A549 (cell line): ENCODE data around the gene PLSCR2. TPM values are rescaled to one million over a fixed set of nuclear protein-coding genes. Genes with fewer than 3 reads are reported as not detected.
"Not testable (repeated sequence)": the region's sequence is repeated elsewhere in the genome, so short reads cannot be mapped to it uniquely, and the experiment has no call there.

Source experiments
- ATAC-seq, 2 experiments: fragments of 200-7000 bp in 1 of 2; fragments of >200 bp in 1 of 2; cut with Nextera tagmentation in 1 of 2; cut with Tn5 transposase in 1 of 2; 3 replicates each; pipeline versions ENCODE4 v1.8.0 to v1.9.1; 2018 to 2020; ENCODE audit warnings: mild to moderate bottlenecking in 1 of 2, moderate library complexity in 1 of 2
- CTCF ChIA-PET: fragments of 300-600 bp; sonication (Branson Sonifier 250); formaldehyde crosslinking; extraction: SDS; loops from one replicate; lab custom pipeline; 2021; ENCODE audit warnings: antibody characterized with exemption, inconsistent platforms; lab: Yijun Ruan, JAX
- POLR2A ChIA-PET: fragments of 350-600 bp; formaldehyde crosslinking; extraction: SDS; loops from one replicate; lab custom pipeline; 2021; ENCODE audit warnings: antibody characterized with exemption, inconsistent platforms; lab: Yijun Ruan, JAX
- DNase-seq, 2 experiments: peaks; one replicate each; pipeline versions ENCODE4 v3.0.0 to v3.0.0-alpha.2; 2011 to 2016; ENCODE audit warnings: low read depth in 1 of 2, low spot score in 1 of 2
- FAIRE-seq: peaks from 2 replicates; lab custom pipeline; 2011; peaks lifted over from hg19 to GRCh38; lab: Jason Lieb, UNC
- H3K27ac ChIP-seq, 2 experiments: fragments of >200 bp; sonication (Bioruptor Twin); formaldehyde crosslinking; 3 replicates each; pipeline ENCODE4 v1.5.1; 2016 to 2017
- H3K4me1 ChIP-seq: fragments of >200 bp; sonication (Bioruptor Twin); formaldehyde crosslinking; 3 replicates; pipeline ENCODE4 v1.6.1; 2016
- H3K4me2 ChIP-seq: fragments of >200 bp; sonication (Bioruptor Twin); formaldehyde crosslinking; 3 replicates; pipeline ENCODE4 v1.6.1; 2016
- H3K4me3 ChIP-seq: fragments of >200 bp; sonication (Bioruptor Twin); formaldehyde crosslinking; 3 replicates; pipeline ENCODE4 v1.5.1; 2016
- H3K9me3 ChIP-seq: fragments of >200 bp; sonication (Bioruptor Twin); formaldehyde crosslinking; 3 replicates; pipeline ENCODE4 v1.6.1; 2016
- BCL3 ChIP-seq: fragments of >200 bp; sonication (Bioruptor Twin); formaldehyde crosslinking; IDR thresholded peaks from 3 replicates; pipeline ENCODE4 v1.6.1; 2016
- CEBPB ChIP-seq, 2 experiments: fragments of >200 bp in 1 of 2; sonication (Bioruptor Twin) in 1 of 2; formaldehyde crosslinking in 1 of 2; IDR thresholded peaks; 2 replicates each; pipeline ENCODE4 v1.6.1; 2012 to 2016
- EP300 ChIP-seq, 2 experiments: fragments of >200 bp; sonication (Bioruptor Twin); formaldehyde crosslinking; IDR thresholded peaks; 2 replicates in 1 of 2; 3 replicates in 1 of 2; pipeline ENCODE4 v1.6.1; 2016 to 2017
- ESRRA ChIP-seq: fragments of 150-350 bp; IDR thresholded peaks from 2 replicates; pipeline ENCODE4 v1.6.1; 2014; ENCODE audit warnings: mild to moderate bottlenecking, low read length, borderline replicate concordance
- FOSB ChIP-seq: fragments of 250-450 bp; sonication (Bioruptor Pico); IDR thresholded peaks from 2 replicates; pipeline ENCODE4 v1.5.0; 2020; ENCODE audit warnings: mild to moderate bottlenecking, moderate library complexity
- HOXB13 ChIP-seq: fragments of 250-450 bp; sonication (Bioruptor Pico); IDR thresholded peaks from 2 replicates; pipeline ENCODE4 v1.5.0; 2020; ENCODE audit warnings: low read depth, mild to moderate bottlenecking, moderate library complexity
- JUN ChIP-seq, 2 experiments: fragments of >200 bp; sonication (Bioruptor Twin); formaldehyde crosslinking; IDR thresholded peaks; 2 replicates in 1 of 2; 3 replicates in 1 of 2; pipeline ENCODE4 v1.6.1; 2016 to 2017
- KDM1A ChIP-seq: fragments of 200-600 bp; sonication (generic); IDR thresholded peaks from 2 replicates; pipeline ENCODE4 v1.6.1; 2016; ENCODE audit warnings: low read depth, mild to moderate bottlenecking
- MAZ ChIP-seq: fragments of 150-350 bp; IDR thresholded peaks from 2 replicates; pipeline ENCODE4 v1.6.1; 2014; ENCODE audit warnings: antibody characterized with exemption, low read depth, low read length, borderline replicate concordance
- MYC ChIP-seq: IDR thresholded peaks from 2 replicates; pipeline ENCODE4 v1.6.1; 2012; ENCODE audit warnings: mild to moderate bottlenecking, inconsistent platforms, low read length, improper control_type of control experiment, borderline replicate concordance
- NFE2L2 ChIP-seq: fragments of 150-350 bp; conservative IDR thresholded peaks from 2 replicates; pipeline ENCODE4 v1.6.1; 2014; ENCODE audit warnings: low read length
- POLR2AphosphoS2 ChIP-seq: conservative IDR thresholded peaks from 2 replicates; pipeline ENCODE4 v1.6.1; 2012; ENCODE audit warnings: low read length, improper control_type of control experiment, inconsistent platforms
- REST ChIP-seq: fragments of 200-600 bp; sonication (generic); IDR thresholded peaks from 2 replicates; pipeline ENCODE4 v1.6.1; 2016; ENCODE audit warnings: antibody characterized with exemption, mild to moderate bottlenecking, moderate library complexity
- RNF2 ChIP-seq: fragments of 200-600 bp; sonication (generic); IDR thresholded peaks from 2 replicates; pipeline ENCODE4 v1.6.1; 2016; ENCODE audit warnings: low read depth, mild to moderate bottlenecking, antibody characterized with exemption, moderate library complexity, borderline replicate concordance
- SMC3 ChIP-seq: fragments of >200 bp; sonication (Bioruptor Twin); formaldehyde crosslinking; IDR thresholded peaks from 3 replicates; pipeline ENCODE4 v1.6.1; 2018; ENCODE audit warnings: inconsistent platforms
- ZNF302 ChIP-seq: fragments of 250-450 bp; sonication (Bioruptor Pico); IDR thresholded peaks from 2 replicates; pipeline ENCODE4 v1.9.0; 2021; ENCODE audit warnings: inconsistent platforms, mild to moderate bottlenecking, moderate library complexity
- WGBS: methylation state at CpG from one replicate; pipeline ENCODE4 v1.1.6; 2017; ENCODE audit errors: missing lambda C conversion rate; 5-methylcytosine and 5-hydroxymethylcytosine counted together
- polyA plus RNA-seq, 4 experiments: library from polyadenylated mRNA; depleted of rRNA in 3 of 4; stranded (reverse); fragments of >200 nt; fragmentation: RNase III in 1 of 4; extraction: RNeasy Plus Mini Kit Qiagen cat#74134 plus additional on column Dnase treatment in 1 of 4; gene quantifications; 2 replicates in 3 of 4; 3 replicates in 1 of 4; pipeline ENCODE4 v1.2.3, GENCODE V29; 2011 to 2017

Gene PLSCR2
- polyA plus RNA-seq, 2 of the 4 experiments (the other 2 are of a cell fraction): 0.10 TPM; not detected in 1

DNA sequence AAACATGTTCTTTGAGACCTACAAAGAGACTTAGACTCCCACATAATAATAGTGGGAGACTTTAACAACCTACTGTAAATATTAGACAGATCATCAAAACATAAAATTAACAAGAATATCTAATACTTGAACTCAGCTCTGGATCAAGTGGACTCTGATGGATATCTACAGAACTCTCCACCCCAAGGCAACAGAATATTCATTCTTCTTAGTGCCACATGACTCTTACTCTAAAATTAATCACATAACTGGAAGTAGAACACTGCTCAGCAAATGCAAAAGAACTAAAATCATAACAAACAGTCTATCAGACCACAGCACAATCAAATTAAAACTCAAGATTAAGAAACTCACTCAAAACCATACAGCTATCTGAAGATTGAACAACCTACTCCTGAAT, 15.9 kb upstream of the PLSCR2 start:
- Histone ChIP-seq H3K4me2 (no peak overlapping the region), H3K4me3 (no peak overlapping the region)
- no peak for FAIRE-seq
- POLR2A ChIA-PET: no interaction called here
- ATAC-seq: no peak
- CTCF ChIA-PET: interaction anchor here (1.2 kb wide), 1 partner anchor 92 kb away, joined by 3 read pairs; no protein-coding TSS in a partner anchor
- TF ChIP-seq MAZ (no peak), CEBPB (IDR thresholded peaks at IDR 0.05) (no peak), ZNF302 (CRISPR knock-in tag) (no peak), MYC (no peak), EP300 (IDR thresholded peaks at IDR 0.05) (no peak), RNF2 (no peak), POLR2AphosphoS2 (no peak), BCL3 (no peak), FOSB (CRISPR knock-in tag) (no peak), JUN (IDR thresholded peaks at IDR 0.05) (no peak), HOXB13 (no peak), KDM1A (no peak), NFE2L2 (no peak), REST (no peak), ESRRA (no peak)
- TF ChIP-seq, all 56 proteins: peak for 0
- Histone ChIP-seq H3K4me1 (no peaks in the 10 kb centered on the region), H3K9me3 (peaks cover 5% of the 10 kb centered on the region; the same call in 1 of the 3 replicates), H3K27ac (no peak overlapping the region)
- DNase-seq: no peak

DNA sequence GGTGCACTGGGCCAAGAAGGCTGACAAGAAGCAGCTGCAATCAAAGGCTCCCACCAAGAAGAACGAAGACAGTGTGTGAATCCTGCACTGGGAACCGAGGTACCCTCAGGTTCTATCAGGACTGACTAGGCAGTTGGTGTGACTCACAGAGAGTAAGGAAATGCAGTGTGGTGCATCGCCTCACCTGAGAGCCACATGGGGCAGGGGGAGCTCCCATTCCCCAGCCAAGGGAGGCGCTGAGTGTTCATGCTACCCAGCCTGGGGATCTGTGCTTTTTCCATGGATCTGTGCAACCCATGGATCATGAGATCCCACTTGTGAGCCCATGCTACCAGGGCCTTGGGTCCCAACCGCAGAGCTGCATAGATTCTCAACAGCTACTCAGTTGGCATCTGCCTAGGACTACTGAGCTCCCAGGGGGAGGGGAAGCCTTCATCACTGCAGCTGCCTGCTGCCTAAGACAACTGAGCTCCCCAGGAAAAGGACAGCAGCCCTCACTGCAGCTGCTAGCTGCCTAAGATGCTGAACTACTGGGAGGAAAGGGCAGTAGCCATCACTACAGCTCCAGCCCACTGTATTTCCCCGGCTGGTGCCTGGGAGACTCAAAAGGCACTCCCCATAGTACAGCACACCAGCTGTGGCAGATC, 6.9 kb upstream of the PLSCR2 start:
- WGBS: 67% methylated on average over 6 of the region's 6 CpGs
- CTCF ChIA-PET: interaction anchor here (0.9 to 1.3 kb wide), 2 partner anchors 24 to 149 kb away, joined by 3 read pairs; no protein-coding TSS in a partner anchor
- H3K27ac ChIP-seq: no peak overlapping the region
- POLR2A ChIA-PET: no interaction called here
- no peaks in the 10 kb centered on the region for H3K9me3 ChIP-seq
- H3K4me2 ChIP-seq: no peak overlapping the region
- no peaks in the 10 kb centered on the region for H3K4me1 ChIP-seq
- no peak for TF ChIP-seq SMC3
- TF ChIP-seq POLR2AphosphoS2: no peak
- TF ChIP-seq ZNF302 (CRISPR knock-in tag): no peak
- TF ChIP-seq FOSB (CRISPR knock-in tag): no peak
- H3K4me3 ChIP-seq: no peak overlapping the region
- FAIRE-seq (no peak), DNase-seq (no peak), ATAC-seq (no peak)

DNA sequence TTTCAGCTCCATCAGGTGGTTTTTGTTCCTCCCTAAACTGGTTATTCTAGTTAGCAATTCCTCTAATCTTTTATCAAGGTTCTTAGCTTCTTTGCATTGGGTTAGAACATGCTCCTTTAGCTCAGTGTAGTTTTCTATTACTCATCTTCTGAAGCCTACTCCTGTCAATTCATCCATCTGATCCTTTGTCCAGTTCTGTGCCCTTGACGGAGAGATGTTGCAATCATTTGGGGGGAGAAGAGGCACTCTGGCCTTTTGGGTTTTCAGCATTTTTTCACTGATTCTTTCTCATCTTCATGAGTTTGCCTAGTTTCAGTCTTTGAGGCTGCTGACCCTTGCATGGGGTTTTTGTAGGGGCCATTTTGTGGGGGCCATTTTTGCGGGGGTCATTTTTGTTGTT, 5.6 kb upstream of the PLSCR2 start:
- H3K9me3 ChIP-seq, ATAC-seq, POLR2A ChIA-PET, FAIRE-seq, H3K4me3 ChIP-seq, H3K27ac ChIP-seq, H3K4me1 ChIP-seq, DNase-seq, CTCF ChIA-PET, H3K4me2 ChIP-seq: not testable (repeated sequence)
- 77% methylated on average over 2 of the region's 2 CpGs for WGBS
